Activated CD4-positive, CD25-positive, alpha-beta regulatory T cell (primary cell): ENCODE measurements around the gene WDR4.
"Not testable (repeated sequence)": the region's sequence is repeated elsewhere in the genome, so short reads cannot be mapped to it uniquely, and the experiment has no call there.

Experiments
- DNase-seq, 4 experiments: peaks; one replicate each; lab custom pipeline; 2025; lab: John Stamatoyannopoulos, UW

Gene WDR4

DNA sequence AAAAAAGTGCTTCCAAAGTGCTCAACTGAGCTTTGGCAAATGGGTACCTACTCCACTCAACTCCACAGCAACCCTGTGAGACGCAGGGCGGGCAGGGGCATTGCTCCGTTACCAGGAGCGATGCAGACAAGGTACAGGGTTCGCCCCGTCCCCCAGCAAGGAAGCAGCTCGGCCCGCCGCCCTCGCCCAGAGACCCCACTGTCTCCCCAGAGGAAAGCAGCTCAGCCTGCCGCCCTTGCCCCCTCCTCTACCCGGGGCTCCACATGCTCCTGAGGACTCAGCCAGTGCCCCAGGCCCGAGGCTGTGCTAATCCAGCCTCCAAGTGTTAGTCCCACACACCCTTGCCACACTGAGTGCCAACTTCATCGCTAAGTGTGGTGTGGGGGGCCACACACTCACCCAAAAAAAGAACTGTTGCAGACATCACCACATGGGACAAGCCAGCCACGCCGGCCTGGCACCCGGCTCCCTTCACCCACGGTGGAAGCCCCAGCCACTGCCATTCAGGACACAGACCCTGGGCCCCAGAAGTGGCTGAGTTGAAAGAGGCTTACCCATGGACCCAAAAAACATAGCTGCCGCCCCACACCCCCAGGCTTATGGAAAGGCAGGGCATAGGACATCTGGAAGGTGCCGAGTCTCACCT lies 26.3 kb downstream of the WDR4 start:
- DNase-seq, result no peak

DNA sequence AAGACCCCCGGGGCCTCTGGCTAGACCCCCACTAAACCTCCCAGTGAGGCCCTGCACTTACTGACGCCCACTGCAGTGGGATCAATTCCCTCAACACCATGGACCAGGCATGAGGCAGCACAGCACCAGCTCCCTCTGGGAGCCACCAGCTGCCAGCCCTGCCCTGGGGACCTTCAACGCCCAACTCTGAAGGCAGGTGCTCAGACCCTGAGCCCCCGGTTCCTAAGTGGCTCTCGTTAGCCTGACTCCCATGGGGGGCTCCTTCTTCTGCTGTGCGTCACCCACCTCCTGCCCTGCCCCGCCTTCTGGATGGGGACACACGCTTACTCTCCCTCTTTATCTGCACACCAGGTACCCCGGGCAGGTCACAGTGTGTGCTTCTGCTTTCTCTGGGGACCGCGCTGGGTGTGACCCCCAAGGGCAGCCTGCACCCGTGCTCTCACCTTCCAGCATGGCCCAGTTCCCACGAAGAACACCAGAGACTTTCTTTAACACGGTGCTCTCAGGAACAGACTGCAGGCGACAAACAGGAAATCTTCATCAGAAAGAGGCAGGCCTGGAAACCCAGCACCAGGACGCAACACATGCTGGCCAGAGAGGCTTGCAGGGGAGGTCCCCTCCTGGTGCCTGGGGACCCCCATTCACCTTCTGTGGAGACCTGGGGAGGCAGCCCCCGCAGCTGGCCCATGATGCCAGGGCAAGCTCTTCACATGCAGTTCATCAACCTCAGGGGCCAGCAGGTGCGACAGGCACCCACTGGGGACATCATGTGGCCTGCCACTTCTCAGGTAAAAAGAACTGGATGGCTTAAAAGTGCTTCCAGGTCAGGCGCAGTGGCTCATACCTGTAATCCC lies 27.3 kb downstream of the WDR4 start:
- DNase-seq, result no peak

DNA sequence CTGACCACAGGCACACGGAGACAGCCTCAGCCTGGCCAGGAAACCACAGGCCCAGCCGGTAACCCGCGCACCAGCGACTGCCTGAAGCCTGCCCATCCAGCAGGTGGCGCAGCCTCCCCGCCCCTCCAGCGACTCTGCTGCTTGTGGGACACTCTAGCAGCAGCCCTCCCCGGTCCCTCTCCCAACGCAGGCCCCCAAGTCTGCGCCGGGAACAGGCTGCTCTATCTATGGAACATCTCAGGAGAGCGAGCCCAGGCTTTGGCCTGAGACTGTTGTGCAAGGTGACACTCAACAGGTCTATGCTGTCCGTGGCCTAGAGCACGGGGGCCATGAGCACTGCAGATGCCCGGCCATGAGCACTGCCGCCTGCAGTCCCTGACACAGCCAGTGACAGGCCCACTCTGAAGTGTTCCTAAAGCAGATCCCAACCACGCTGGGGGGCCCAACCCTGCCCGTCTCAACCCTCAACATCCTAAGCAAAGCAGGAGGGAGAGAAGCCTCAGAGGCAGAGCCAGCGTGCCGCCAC lies 28.4 kb downstream of the WDR4 start:
- DNase-seq, result peak in 1 of 4 experiments; percentile 13

- no peak for DNase-seq
Observed at GRCh38 chr21:42850463-42850862, 28.9 kb downstream of the WDR4 start.

DNA sequence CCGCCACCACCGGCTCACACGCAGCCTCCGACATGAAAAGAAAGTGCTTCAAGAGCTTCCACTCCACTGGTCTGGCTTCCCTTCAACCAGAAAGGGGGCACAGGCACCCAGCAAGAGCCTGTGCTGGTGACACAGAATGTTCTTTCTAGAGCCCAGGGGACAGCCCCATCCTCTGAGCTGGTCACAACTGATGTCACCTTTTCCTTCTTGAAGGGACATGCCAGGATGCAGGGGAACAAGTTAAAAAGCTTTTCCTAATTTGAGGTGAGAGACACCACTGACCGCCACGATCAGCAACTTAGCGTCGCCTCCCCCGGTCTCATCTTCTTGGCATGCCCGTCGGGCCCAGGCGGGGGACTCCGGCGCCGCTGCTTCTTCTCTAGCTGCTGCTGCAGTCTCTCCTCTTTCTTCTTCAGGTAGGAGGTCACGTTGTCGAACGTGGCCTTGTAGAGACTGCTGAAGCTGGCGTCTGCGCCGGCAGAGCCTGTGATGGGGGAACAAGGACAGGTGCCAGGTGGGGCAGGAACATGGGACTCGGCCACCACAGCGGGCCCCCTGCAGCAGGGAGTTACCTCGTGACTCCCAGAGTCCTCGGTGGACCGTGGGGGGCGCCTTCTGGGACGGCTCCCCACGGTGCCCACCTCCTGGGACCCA lies 29.5 kb downstream of the WDR4 start:
- DNase-seq, result no peak

DNA sequence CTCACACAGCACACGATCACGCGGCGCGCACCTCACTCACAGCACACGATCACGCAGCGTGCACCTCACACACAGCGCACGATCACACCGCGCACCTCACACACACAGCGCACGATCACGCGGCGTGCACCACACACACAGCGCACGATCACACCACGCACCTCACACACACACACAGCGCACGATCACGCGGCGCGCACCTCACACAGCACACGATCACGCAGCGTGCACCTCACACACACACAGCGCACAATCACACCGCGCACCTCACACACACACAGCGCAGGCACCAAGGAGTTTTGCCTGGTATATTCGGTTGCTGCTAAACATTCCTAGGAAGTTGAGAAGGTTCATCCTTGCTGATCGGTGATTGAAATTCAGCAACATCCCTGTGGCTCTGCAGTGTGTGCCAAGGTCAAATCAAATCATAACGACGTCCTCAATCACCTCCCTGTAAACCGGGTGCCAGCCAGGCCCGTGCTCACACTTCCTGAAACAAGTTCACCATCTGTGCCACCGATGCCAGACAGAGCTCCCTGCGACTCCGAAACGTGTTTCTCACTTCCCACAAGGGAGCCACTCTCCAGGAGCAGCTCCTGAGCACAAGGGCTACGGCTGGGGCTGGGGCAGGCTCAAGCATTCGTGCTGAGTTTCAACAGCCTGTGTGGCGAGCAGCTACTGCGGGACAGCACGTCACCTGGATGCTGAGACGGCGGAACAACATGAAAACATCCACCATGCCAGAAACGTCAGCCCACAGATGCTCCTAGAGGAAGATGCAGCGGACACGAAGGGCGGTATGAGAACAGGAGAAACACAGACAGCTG lies 30.2 kb downstream of the WDR4 start:
- DNase-seq, result no peak

- DNase-seq, result not testable (repeated sequence)
Observed at GRCh38 chr21:42848144-42848931, 31.0 kb downstream of the WDR4 start.

- no peak for DNase-seq
Observed at GRCh38 chr21:42847726-42848125, 31.6 kb downstream of the WDR4 start.

GRCh38 chr21:42847051-42847707 lies 32.2 kb downstream of the WDR4 start:
- no peak for DNase-seq

DNA sequence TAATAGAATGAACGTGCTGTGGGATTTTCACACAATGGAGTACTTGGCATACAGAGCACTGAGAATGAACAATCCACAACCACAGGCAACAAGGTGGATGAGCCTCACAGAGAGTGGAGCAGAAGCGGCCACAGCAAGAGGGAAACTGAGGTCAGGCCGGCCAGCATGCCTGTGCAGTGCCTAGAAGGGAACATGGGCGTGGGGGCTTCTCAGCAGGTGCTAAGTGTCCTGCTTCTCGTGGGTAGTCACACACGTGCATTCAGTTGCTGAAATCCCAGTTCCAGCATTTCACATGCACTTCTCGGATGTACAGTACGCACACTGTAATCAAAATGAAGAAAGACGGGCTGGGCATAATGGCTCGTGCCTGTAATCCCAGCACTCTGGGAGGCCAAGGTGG lies 33.1 kb downstream of the WDR4 start:
- DNase-seq, result no peak

- DNase-seq, result no peak
Observed at GRCh38 chr21:42845296-42845965, 33.9 kb downstream of the WDR4 start.

- no peak for DNase-seq
Observed at GRCh38 chr21:42844411-42845113, 34.8 kb downstream of the WDR4 start.

- DNase-seq, result no peak
Observed at GRCh38 chr21:42843056-42843455, 36.3 kb downstream of the WDR4 start.

DNA sequence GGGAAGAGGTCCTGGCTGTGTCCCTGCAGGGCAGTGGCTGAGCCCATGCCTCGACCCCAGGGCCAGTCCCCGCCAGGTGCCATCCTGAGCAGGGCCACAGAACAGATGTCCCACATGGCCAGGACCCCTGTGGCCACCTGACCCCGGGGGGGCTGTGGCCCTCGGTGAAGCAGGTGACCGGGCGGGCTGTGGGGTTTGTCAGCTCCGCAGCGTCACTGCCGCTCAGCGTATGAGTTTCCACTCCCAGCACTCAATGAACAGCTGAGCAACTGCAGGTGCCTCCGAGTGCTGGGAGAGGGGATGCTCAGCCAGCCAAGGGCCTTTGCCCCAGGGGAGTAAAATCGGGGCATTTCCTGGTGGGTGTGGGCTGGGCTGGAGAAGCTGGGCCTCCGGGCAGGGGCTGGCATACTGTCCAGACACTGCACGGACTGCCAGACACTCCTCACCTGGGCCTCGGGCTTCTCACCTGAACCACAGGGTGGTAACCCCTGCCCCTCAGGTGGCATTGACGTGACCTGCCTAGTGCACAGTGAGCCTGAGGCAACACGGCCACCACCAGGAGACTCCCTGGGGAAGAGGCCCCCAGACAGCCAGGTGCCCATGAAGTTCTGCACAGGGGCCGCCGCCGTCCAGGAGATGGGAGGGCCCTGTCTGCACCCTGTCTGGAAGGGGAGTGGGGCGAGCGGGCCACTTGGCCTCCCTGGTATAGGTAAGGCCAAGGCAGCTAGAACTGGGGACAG lies 37.3 kb downstream of the WDR4 start:
- DNase-seq, result not testable (repeated sequence)

GRCh38 chr21:42841156-42841915 lies 38.0 kb downstream of the WDR4 start:
- no peak for DNase-seq

DNA sequence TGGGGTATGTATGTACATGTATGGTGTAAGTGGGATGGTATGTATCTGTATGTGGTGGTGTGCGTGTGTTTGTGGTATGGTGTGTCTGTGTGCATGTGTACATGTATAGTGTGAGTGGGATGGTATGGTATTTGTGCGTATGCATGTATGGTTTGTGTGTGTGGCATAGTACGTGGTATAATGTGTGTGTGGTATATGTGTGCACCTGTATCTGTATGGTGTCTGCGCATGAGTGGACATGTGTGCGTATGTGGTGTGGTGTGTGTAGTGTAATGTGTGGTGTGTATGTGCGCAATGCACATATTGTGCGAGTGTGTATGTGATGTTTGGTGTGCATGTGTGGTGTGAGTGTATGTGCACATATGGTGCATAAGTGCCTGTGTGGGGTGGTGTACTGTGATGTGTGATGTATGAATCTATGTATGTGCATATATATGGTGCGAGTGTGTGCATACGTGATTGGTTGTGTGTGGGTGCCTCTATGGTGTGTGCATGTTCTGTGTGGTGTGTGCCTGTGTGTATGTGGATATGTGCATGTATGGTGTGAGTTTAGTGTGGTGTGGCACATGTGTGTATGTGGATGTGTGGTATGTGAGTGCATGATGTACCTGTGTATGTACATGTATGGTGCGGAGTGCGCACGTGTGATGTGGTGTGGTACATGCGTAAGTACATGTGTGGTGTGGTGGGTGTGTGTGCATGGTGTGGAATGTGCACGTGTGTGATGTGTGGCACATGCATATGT lies 38.8 kb downstream of the WDR4 start:
- no peak for DNase-seq
